NCI-H460 (cell line): ENCODE data around the gene TTC32. TPM values are rescaled to one million over a fixed set of nuclear protein-coding genes. Genes with fewer than 3 reads are reported as not detected.

Source experiments
- DNase-seq: peaks from one replicate; pipeline ENCODE4 v3.0.0-alpha.2; 2016; ENCODE audit warnings: low read depth; ENCODE audit errors: extremely low read depth
- total RNA-seq: library from RNA; depleted of rRNA; stranded (reverse); fragments of >200 nt; shearing (Covaris generic); gene quantifications from 2 replicates; pipeline ENCODE4 v1.2.3, GENCODE V29; 2014; rRNA removed

The TTC32 gene
- total RNA-seq, 1 experiment from 2014 or later, result 37.9 TPM

DNA sequence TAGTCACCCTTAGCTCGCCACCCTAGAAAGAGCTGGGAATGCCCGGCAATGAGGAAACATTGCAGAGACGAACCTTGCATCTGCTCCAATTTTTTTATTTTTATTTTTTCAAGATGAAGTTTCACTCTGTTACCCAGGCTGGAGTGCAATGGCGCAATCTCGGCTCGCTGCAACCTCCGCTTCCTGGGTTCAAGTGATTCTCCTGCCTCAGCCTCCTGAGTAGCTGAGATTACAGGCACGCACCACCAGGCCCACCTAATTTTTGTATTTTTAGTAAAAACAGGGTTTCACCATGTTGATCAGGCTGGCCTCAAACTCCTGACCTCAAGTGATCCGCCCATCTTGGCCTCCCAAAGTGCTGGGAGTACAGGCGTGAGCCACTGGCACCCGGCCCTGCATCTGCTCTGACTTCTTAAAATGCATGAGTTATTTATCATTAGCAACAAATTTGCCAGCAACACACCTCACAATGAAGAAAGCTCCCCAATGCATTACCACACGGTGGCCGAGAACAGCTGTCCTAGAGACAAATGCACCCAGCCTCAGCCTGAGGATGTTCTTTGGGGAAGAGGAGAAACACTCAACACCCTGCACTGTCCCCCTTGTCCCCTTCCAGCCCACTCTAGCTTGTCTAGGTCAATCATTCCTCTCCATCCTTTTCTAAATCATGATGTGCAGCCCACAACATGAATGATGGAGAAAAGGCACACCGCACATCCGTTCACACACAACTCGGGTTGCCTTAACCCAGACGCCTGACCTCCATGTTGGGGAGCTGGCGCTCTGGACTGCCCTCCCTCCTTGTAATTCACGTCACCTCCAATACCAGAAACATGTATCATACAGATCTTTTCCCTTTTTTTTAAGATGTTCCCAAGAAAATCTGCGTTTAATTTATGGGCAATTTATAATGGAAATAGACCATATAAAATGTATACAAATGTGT is 46.9 kb downstream of the TTC32 start:
- no peak for DNase-seq

DNA sequence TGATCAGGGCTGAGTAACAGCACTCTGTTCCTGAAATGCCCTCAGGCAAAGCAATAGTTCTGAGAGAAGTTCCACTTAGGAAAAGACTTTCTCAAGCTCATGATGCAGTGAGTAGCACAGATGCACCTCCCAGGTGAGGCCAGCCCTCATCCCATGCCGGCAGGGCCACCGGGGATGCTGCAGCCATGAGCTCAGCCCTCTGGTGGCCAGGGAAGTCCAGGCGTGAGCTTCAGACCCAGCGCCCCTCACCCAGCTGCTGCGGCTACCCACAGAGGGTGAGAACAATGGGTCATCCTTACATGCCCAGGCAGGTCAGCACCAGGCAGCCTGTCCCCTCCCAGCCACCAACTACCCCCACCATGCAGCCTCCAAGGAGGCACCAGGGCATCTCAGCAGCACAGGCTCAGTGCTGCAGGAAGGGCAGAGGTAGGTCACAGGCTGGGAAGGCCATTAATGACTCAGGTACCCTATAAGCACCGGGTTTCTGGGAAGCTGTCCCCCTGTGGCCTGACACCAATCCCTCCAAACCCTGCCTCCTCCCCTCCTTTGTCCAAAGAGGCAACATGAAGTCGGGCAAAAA is 50.6 kb downstream of the TTC32 start:
- DNase-seq, result no peak

DNA sequence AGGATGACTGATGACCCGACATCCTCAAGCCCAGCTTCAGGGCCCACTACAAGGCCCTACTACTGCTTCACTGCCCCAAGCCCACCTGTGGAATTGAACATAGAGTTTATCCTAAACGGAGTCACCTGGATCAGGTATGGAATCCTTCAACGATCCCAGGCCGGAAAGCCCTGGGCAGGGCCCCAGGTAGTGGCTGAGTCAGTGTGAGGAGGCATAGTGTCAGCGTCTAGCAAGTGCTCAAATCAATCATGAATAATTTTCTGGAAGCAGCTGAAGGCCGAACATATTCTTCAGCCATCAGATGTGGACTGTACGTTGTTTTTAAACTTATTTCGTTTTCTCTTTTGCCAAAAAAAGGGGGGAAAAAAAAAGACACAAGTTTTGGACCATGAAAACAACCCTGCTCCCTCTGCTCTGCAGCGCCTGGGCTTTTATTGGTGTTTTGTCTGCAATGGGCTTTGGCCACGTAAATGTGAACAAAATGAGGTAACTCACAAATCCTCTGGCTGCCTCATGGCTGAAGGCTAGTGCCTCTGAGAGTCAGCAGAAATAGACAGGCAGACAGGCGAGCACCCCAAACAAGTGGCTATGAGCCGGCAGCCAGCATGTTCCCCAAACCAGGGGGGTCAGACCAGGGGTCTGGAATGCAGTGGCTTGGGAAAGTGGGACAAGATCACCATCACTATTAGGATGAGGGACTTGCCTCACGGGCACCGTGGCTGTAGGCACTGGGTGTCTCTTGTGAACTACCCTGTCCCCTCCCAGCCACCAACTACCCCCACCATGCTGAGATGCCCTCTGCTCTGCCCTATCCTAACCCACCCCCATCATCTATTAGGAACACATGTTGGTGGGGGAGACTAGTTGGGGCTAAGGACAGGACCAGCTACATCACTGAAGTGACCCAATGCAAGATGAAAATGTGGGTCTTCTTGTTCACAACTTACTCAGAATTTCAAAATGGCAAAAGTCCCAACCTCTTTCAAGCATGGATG is 51.4 kb downstream of the TTC32 start:
- DNase-seq, result no peak

GRCh38 chr2:19848952-19849351 is 52.8 kb downstream of the TTC32 start:
- DNase-seq, result no peak

DNA sequence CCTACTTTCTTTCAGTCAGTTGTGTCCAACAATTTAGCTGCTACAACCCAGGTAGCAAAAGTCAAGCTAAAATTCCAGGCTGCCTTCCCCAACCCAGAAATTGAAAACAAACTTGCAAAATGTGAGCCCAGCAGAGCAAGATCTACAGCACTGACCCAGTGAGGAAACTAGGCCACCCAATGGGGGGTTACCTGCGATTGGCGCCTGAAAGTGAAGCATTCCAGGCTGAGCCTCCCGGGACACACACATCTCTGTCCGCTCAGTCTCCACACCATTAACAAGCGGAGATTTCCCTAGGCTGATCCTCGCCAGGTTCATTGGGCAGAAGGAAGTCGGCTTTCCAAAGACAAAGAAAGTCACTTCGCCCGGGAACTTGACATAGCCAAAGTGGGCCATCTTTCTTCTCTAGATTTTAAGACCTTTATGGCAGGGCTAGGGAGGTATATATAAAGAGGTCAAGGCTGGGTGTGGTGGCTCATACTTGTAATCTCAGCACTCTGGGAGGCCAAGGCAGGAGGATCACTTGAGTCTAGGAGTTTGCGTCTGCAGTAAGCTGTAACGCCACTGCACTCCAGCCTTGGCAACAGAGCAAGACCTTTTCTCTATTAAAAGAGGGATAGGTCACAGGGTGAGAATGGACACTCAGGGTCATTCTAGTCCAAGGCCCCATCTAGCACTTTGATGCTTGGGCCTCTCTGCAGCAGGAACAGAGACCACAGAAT is 53.6 kb downstream of the TTC32 start:
- no peak for DNase-seq

GRCh38 chr2:19847486-19847885 is 54.3 kb downstream of the TTC32 start:
- no peak for DNase-seq

Other genes starting within 250 kb of the TTC32 start
- 20.9 and 27.9 TPM in 2 replicates for gene WDR35, start 88.1 kb upstream of the TTC32 start, total RNA-seq
- gene MATN3, start 110.7 kb upstream of the TTC32 start, total RNA-seq, result 2.8 and 3.0 TPM in 2 replicates
- 64.7 and 71.1 TPM in 2 replicates for gene LAPTM4A, start 149.6 kb upstream of the TTC32 start, total RNA-seq